RWPE1 (cell line): ENCODE results near the gene MID2.
"Not testable (repeated sequence)": the region's sequence is repeated elsewhere in the genome, so short reads cannot be mapped to it uniquely, and the experiment has no call there.

Experiments used
- CTCF ChIA-PET: fragments of 350-600 bp; sonication (Branson Sonifier 250); formaldehyde crosslinking; extraction: SDS; loops from one replicate; lab custom pipeline; 2021; lab: Yijun Ruan, JAX
- POLR2A ChIA-PET: fragments of 400-600 bp; formaldehyde crosslinking; extraction: SDS; loops from one replicate; lab custom pipeline; 2020; ENCODE audit warnings: antibody characterized with exemption; ENCODE audit not compliant: low non-redundant PET; lab: Yijun Ruan, JAX
- DNase-seq: peaks from one replicate; pipeline ENCODE4 v3.0.0; 2012; ENCODE audit warnings: low spot score
- H3K27ac ChIP-seq: fragments of 450-650 bp; 2 replicates; pipeline ENCODE4 v1.5.1; 2017
- TF ChIP-seq, protein P1 (sequence below): fragments of 450-650 bp; conservative IDR thresholded peaks from 2 replicates; pipeline ENCODE4 v1.5.1; 2017; ENCODE audit warnings: low read depth, mild to moderate bottlenecking

Gene MID2

DNA sequence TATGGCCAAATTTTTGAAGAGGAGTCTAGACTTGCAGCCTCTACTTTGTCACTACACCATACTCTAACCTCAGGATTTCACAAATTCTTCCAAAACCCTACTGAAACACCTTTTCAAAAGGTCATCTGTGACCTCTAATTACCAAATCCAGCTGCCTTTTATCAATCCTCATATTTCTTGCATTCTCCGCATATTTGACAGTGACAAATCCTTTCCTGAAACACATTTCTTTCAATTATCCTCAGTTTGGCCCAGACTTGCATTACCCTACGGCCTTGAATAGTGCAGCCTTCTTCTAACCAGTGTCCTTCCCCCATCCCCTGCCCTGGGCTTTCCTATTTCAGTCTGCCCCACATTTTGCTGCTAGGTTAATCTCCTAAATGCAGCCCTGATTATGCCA is 25.5 kb downstream of the MID2 start:
- POLR2A ChIA-PET, result no interaction called here
- no peak overlapping the region for H3K27ac ChIP-seq
- peak; percentile 20 for DNase-seq
- CTCF ChIA-PET, result no interaction called here
- TF ChIP-seq, protein P1, sequence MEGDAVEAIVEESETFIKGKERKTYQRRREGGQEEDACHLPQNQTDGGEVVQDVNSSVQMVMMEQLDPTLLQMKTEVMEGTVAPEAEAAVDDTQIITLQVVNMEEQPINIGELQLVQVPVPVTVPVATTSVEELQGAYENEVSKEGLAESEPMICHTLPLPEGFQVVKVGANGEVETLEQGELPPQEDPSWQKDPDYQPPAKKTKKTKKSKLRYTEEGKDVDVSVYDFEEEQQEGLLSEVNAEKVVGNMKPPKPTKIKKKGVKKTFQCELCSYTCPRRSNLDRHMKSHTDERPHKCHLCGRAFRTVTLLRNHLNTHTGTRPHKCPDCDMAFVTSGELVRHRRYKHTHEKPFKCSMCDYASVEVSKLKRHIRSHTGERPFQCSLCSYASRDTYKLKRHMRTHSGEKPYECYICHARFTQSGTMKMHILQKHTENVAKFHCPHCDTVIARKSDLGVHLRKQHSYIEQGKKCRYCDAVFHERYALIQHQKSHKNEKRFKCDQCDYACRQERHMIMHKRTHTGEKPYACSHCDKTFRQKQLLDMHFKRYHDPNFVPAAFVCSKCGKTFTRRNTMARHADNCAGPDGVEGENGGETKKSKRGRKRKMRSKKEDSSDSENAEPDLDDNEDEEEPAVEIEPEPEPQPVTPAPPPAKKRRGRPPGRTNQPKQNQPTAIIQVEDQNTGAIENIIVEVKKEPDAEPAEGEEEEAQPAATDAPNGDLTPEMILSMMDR, result no peak

DNA sequence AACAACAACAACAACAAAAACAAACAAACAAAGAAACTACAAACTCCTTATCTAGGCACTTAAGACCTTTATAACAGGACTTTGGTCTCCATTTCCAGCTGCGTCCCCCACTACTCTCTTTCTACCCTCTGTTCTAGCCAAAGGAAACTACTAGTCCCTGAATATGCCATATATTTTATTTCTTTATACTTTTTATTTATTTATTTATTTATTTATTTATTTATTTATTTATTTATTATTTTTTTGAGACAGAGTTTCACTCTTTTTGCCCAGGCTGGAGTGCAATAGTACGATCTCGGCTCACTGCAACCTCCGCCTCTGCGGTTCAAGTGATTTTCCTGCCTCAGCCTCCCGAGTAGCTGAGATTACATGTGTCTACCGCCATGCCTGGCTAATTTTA is 26.0 kb downstream of the MID2 start:
- CTCF ChIA-PET, H3K27ac ChIP-seq, POLR2A ChIA-PET, DNase-seq: not testable (repeated sequence)

DNA sequence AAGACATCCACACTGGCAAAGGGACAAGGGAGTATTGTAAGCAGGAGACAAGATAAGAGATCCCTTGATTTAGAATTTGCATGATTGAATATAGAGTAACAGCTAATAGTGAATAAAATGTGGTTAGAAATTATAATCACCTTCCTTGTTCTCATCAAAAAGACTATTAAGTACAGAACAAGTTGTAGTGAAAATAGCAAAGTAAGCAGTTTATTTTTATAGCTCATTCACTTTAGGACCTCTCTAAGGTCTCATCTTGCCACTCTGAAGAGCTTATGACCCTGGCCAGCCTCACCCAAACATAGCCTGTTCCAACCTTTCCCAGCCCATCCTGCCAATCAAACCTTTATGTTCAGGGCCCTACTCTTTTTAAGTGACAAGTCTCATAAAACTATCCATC is 30.6 kb downstream of the MID2 start:
- TF ChIP-seq, protein P1, result no peak
- CTCF ChIA-PET, result no interaction called here
- no peak overlapping the region for H3K27ac ChIP-seq
- DNase-seq, result no peak
- POLR2A ChIA-PET, result no interaction called here

DNA sequence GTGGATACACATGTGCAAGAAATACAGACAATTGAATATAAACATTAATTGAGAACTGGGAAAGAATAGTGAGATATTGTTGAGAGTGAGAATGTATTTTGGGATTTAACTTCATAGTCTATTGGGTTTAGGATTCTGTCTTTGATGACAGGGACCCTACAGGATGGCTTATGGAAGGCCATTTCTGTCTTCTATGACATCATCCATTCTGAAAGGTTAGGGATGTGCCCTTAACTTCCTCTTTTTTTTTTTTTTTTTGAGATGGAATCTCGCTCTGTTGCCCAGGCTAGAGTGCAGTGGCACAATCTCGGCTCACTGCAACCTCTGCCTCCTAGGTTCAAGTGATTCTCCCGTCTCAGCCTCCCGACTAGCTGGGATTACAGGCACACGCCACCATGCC is 31.4 kb downstream of the MID2 start:
- H3K27ac ChIP-seq, result not testable (repeated sequence)

DNA sequence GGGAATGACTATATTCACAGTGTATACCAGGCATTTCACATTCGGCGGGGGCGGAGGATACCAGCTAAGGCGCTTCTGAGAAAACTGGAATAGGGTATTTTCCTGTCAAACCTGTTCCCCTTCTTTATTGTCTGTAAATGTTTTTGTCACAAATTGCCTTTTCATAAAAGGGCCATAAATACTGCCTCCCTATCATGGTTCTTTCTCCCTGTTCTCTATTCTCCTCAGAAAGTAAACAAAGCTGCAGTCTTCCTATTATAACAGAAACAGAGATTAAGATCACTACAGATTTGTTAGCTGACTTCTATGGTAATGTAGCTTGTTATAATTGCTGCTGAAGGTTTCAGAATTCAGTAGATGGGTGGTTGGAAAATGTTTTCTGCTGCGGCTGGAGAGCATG is 32.2 kb downstream of the MID2 start:
- ChIA-PET POLR2A (no interaction called here), CTCF (no interaction called here)
- TF ChIP-seq, protein P1, result no peak
- DNase-seq, result no peak
- H3K27ac ChIP-seq, result no peak overlapping the region

More for the DNA sequence above, 31.4 kb downstream of the MID2 start:
- DNase-seq, POLR2A ChIA-PET, CTCF ChIA-PET: not testable (repeated sequence)

DNA sequence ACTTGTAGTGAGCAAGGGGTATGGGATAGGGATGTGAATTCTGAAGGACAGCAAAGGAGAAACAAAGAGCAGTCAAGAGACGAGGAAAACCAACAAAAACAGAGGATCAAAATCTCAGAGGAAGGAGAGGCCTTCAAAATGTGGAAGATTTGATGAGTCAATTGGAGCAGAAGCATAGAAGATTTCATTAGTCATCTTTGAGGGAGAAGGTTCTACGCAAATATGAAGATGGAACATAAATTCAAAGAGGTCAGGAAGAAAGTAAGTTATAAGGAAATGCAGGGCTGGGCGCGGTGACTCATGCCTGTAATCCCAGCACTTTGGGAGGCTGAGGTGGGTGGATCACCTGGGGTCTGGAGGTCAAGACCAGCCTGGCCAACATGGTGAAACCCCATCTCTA is 35.4 kb downstream of the MID2 start:
- no peak overlapping the region for H3K27ac ChIP-seq
- POLR2A ChIA-PET, result no interaction called here
- TF ChIP-seq, protein P1, result no peak
- CTCF ChIA-PET, result interaction anchor here (0.6 kb wide), 2 partner anchors 188 to 642 kb away, joined by 3 to 5 read pairs; no protein-coding TSS in a partner anchor
- DNase-seq, result no peak

DNA sequence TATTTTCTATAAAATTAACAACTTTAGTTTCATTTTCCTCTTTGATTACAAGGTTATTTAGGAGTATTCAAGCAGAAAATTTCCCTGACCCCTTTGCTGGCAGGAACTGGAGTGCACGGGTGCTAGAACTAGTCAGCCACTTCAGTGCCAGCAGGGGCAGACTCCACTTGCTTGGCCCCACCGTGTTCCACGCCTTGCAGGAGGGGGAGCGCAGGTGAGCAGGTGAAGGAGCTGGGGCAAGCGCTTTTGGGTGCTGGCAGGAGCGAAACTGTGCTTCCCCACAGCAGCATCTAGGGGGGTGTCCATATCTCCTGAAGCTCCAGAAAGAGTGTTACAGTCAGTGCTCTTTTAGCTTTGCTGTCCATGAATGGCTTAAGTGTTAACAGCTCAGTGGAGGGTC is 45.5 kb downstream of the MID2 start:
- ChIA-PET POLR2A (no interaction called here), CTCF (no interaction called here)
- no peak for DNase-seq
- no peak overlapping the region for H3K27ac ChIP-seq
- TF ChIP-seq, protein P1, result no peak

DNA sequence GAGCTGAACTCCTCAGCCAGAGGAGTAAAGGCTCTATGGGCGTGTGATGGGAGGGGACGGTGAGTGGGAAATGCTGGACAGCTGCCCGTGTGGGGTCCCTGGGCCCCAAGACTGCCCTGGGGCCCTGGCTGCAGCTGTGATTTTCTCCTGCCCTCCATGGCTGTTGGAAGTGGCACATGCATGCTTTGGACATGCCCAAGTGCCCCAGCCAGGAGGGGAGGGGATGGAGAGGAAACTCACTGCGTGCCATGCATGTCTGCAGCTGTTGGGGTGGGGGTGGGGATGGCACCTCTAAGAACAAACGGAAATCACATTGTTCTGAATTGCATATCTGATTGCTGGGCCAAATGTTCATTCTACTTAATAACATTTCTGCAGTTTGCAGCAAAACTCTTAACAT is 52.4 kb downstream of the MID2 start:
- no peak for DNase-seq
- POLR2A ChIA-PET, result no interaction called here
- H3K27ac ChIP-seq, result no peak overlapping the region
- TF ChIP-seq, protein P1, result no peak
- CTCF ChIA-PET, result no interaction called here
